Mucosa of rectum (tissue), 2 donors: ENCODE results near the gene ATP6V0B.

Experiments used
- H3K27ac ChIP-seq, 2 donors: one replicate each; pipeline ENCODE4 v1.7.0; 2013; ENCODE audit warnings: inconsistent platforms in 2 of 2, low read depth in 2 of 2, low read length in 2 of 2
- H3K27me3 ChIP-seq, 2 donors: one replicate each; pipeline ENCODE4 v1.7.0; 2013; ENCODE audit warnings: low read length in 2 of 2; ENCODE audit not compliant: control insufficient read depth in 2 of 2, insufficient read depth in 2 of 2
- H3K36me3 ChIP-seq, 2 donors: one replicate each; pipeline ENCODE4 v1.7.0; 2013; ENCODE audit warnings: low read length in 2 of 2; ENCODE audit not compliant: control insufficient read depth in 2 of 2, insufficient read depth in 2 of 2
- H3K4me1 ChIP-seq, 2 donors: one replicate each; pipeline ENCODE4 v1.7.0; 2013; ENCODE audit warnings: low read length in 2 of 2, mild to moderate bottlenecking in 1 of 2; ENCODE audit not compliant: control insufficient read depth in 2 of 2, insufficient read depth in 2 of 2
- H3K4me3 ChIP-seq, 2 donors: one replicate each; pipeline ENCODE4 v1.7.0; 2013; ENCODE audit warnings: low read length in 2 of 2
- H3K9ac ChIP-seq, 2 donors: one replicate each; pipeline ENCODE4 v1.7.0; 2013; ENCODE audit warnings: low read length in 2 of 2, low read depth in 1 of 2, mild to moderate bottlenecking in 1 of 2
- H3K9me3 ChIP-seq, 2 donors: one replicate each; pipeline ENCODE4 v1.7.0; 2013; ENCODE audit warnings: low read length in 2 of 2; ENCODE audit not compliant: control insufficient read depth in 2 of 2
- donor health status: healthy.
- donor health status: Normal muscosa, but diverticular disease.

The ATP6V0B gene

GRCh38 chr1:43946236-43947060, 28.3 kb upstream of the ATP6V0B start, which contains the start of gene IPO13:
Gene IPO13, plus strand, starts transcription at chr1:43946950. Its CDS starts 651 bp downstream, at chr1:43947601.
- peak within 1 kb of the TSS; percentile 85 to 94 for H3K4me3 ChIP-seq
- H3K9ac ChIP-seq, result peak within 1 kb of the TSS; percentile 81 to 89
- H3K36me3 ChIP-seq, result peaks cover 5 to 10% of the 10 kb centered on the region in 2 donors
- H3K4me1 ChIP-seq, result peaks cover 21 to 25% of the 10 kb centered on the region in 2 donors
- peak within 1 kb of the TSS; percentile 94 to 95 for H3K27ac ChIP-seq
- H3K9me3 ChIP-seq, result no peaks in the 10 kb centered on the region
- no peaks in the 10 kb centered on the region for H3K27me3 ChIP-seq

DNA sequence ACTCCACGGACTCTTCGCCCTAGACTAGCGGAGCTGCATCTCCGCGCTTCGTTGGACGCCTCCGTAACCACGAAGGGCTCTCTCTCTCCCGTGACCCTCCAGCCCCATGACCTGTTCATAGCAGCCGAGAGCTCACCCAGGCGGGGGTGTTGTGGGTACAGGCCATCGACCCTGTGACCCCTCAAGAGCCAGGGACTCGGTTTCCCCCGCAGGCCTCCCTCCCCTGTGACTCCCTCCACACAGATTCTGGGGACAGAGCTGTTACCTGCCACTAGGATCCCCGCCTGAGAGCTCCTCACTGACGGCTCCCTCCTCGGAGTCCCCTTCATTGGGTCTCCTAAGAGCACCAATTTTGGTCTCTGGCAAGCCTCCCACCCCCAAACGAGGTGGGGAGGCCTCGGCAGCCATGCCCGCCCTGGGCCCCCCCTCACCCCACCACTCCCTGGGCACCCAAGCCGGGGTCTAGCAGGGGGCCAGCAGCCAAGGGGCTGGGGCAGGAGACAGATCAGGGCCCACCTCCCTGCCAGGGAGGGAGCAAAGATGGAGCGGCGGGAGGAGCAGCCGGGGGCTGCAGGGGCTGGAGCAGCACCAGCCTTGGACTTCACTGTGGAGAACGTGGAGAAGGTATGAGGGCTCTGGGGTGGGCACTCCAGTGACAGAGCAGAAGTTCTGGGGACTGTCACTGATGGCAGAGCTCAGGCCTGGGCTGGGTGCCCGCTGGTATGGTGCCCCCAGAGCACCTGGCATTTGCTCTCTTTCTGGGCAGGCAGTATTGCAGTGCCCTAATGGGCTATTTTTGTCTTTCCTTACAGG, 27.5 kb upstream of the ATP6V0B start:
- H3K27ac ChIP-seq, result peak overlapping the region; percentile 94 to 95
- peaks cover 5 to 10% of the 10 kb centered on the region in 2 donors for H3K36me3 ChIP-seq
- H3K9ac ChIP-seq, result peak overlapping the region; percentile 81 to 89
- peaks cover 21% of the 10 kb centered on the region in 2 donors for H3K4me1 ChIP-seq
- no peaks in the 10 kb centered on the region for H3K27me3 ChIP-seq
- no peaks in the 10 kb centered on the region for H3K9me3 ChIP-seq
- H3K4me3 ChIP-seq, result peak overlapping the region; percentile 85 to 94

DNA sequence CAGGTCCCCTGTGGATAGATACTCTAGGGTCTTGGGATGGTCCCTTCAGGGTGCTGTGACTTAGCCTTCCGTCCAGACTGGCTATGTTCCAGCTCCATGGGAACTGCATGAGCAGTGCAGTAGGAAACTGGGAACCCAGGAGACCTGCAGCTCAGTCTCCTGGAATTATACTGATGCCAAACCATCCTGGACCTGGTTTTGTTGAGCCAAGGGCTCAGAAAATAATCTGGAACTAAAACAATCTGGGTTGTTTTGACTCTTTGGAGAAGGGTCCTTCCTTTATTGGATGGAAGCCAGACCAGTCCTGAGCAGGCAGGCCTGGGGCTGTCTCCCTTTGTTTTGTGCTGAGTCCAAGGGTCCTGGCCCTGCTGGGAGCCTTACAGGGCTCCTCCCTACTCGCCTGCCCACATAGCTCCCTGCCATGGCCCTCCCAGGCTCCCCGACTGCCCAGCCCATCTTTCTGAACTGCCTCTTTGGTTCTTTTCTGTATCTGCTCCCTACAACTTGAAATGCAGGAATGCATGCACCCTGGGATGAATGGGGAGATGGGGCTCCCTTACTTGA, 26.8 kb upstream of the ATP6V0B start:
- Histone ChIP-seq H3K36me3 (peaks cover 5 to 10% of the 10 kb centered on the region in 2 donors), H3K9ac (peak overlapping the region; percentile 24 to 89), H3K27ac (no peak overlapping the region), H3K4me1 (peaks cover 21% of the 10 kb centered on the region in 2 donors), H3K27me3 (no peaks in the 10 kb centered on the region), H3K4me3 (peak overlapping the region; percentile 85 to 94), H3K9me3 (no peaks in the 10 kb centered on the region)

GRCh38 chr1:43949678-43950077, 25.1 kb upstream of the ATP6V0B start:
- H3K9me3 ChIP-seq, result no peaks in the 10 kb centered on the region
- H3K4me1 ChIP-seq, result peaks cover 21% of the 10 kb centered on the region in 2 donors
- H3K27me3 ChIP-seq, result no peaks in the 10 kb centered on the region
- H3K4me3 ChIP-seq, result no peak overlapping the region
- no peak overlapping the region for H3K9ac ChIP-seq
- peaks cover 5 to 10% of the 10 kb centered on the region in 2 donors for H3K36me3 ChIP-seq
- no peak overlapping the region for H3K27ac ChIP-seq

DNA sequence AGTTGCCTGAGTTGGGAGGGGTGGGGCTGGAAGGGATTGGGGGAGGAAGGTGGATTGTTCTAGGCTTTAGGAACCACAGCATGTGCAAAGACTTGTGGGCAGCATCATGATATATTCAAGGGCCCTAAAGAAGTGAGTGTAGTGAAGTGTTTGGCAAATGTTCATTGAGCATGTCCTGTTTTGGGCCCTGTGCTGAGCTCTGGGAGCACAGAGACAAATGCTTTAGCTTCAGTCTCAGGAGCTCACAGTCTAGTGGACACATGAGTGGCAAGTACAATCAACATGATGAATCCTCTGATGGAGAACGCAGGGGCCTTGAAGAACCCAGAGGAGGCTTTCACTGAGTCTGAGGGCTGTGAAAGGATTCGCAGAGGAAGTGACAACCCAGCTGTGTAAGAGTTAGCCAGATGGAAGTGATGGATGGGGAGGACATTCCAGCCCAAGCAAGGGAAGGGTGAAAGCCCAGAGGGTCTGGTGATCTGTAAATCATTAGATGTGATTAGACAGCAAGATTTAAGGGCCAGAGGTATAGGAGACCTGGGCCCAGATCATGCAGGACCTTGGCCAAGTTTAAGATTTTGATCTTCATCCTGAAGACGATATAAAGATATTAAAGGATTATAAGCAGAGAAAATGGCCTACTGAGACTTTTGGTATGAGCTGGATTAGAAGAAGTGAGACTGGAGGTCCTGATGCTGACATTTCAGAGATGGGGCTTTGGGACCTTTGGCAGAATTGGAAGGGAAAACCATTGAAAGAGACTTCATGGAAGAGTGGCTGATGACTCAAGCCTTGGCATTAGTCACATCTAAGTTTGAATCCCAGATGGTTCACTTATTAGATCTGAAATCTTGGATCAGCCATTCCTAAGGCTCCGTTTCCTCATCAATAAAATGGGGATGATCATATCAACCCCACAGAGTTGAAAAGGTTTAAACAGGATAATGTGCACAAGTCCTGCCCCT, 23.5 kb upstream of the ATP6V0B start:
- Histone ChIP-seq H3K4me3 (no peak overlapping the region), H3K27ac (no peak overlapping the region), H3K9ac (no peak overlapping the region), H3K36me3 (peaks cover 5 to 12% of the 10 kb centered on the region in 2 donors), H3K27me3 (no peaks in the 10 kb centered on the region), H3K9me3 (no peaks in the 10 kb centered on the region), H3K4me1 (peaks cover 12 to 14% of the 10 kb centered on the region in 2 donors)

- H3K9me3 ChIP-seq, result no peaks in the 10 kb centered on the region
- peaks cover 3 to 5% of the 10 kb centered on the region in 2 donors for H3K4me1 ChIP-seq
- no peaks in the 10 kb centered on the region for H3K27me3 ChIP-seq
- H3K4me3 ChIP-seq, result no peak overlapping the region
- H3K27ac ChIP-seq, result no peak overlapping the region
- H3K9ac ChIP-seq, result no peak overlapping the region
- peaks cover 13 to 27% of the 10 kb centered on the region in 2 donors for H3K36me3 ChIP-seq
Measured at GRCh38 chr1:43952731-43953346, 21.9 kb upstream of the ATP6V0B start.

GRCh38 chr1:43953361-43953760, 21.4 kb upstream of the ATP6V0B start:
- Histone ChIP-seq H3K9ac (no peak overlapping the region), H3K36me3 (peaks cover 16 to 32% of the 10 kb centered on the region in 2 donors), H3K9me3 (no peaks in the 10 kb centered on the region), H3K27me3 (no peaks in the 10 kb centered on the region), H3K27ac (no peak overlapping the region), H3K4me1 (no peaks in the 10 kb centered on the region), H3K4me3 (no peak overlapping the region)

GRCh38 chr1:43954036-43954435, 20.7 kb upstream of the ATP6V0B start:
- Histone ChIP-seq H3K36me3 (peaks cover 23 to 39% of the 10 kb centered on the region in 2 donors), H3K4me3 (no peak overlapping the region), H3K4me1 (no peaks in the 10 kb centered on the region), H3K9me3 (no peaks in the 10 kb centered on the region), H3K27ac (no peak overlapping the region), H3K27me3 (no peaks in the 10 kb centered on the region), H3K9ac (no peak overlapping the region)

DNA sequence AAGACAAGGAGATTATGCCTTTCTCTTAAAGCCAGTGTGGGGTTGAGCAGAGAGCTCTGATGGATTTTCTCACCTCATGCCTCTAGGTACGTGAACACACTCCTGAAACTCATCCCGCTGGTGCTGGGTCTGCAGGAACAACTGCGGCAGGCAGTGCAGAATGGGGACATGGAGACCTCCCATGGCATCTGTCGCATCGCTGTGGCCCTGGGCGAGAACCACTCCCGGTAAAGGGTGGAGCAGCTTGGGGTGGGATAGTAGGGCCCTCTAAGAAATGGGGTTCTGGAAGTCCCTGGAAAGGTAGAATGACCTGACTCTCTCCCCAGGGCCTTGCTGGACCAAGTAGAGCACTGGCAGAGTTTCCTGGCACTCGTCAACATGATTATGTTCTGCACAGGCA, 18.5 kb upstream of the ATP6V0B start:
- H3K9ac ChIP-seq, result no peak overlapping the region
- H3K27ac ChIP-seq, result no peak overlapping the region
- no peaks in the 10 kb centered on the region for H3K4me1 ChIP-seq
- no peaks in the 10 kb centered on the region for H3K9me3 ChIP-seq
- no peaks in the 10 kb centered on the region for H3K27me3 ChIP-seq
- peaks cover 29 to 32% of the 10 kb centered on the region in 2 donors for H3K36me3 ChIP-seq
- H3K4me3 ChIP-seq, result no peak overlapping the region
